ENCODE results near the gene CNOT4.

Gene CNOT4

DNA sequence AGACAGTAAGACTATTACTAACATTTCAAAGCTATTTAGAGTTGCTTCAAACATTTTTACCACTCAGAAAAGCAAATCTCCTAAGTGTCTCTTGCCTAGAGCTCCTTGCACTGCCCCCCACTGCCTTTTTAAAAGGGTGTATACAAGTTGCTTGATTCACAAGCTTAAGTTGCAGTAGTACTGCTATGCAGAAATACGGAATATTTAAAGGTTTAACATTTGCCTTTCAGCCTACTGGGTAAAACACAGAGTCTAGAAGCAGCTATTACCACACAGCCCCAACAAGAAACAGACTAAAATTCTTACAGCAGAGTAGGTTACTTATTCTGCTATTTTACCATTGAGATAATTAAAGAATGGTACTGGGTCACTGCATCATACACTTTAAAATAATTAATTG, 128.5 kb downstream of the CNOT4 start:
- no peak overlapping the region for H3K4me3 ChIP-seq (ENCODE audit: low read length)
- TF ChIP-seq, protein P1, sequence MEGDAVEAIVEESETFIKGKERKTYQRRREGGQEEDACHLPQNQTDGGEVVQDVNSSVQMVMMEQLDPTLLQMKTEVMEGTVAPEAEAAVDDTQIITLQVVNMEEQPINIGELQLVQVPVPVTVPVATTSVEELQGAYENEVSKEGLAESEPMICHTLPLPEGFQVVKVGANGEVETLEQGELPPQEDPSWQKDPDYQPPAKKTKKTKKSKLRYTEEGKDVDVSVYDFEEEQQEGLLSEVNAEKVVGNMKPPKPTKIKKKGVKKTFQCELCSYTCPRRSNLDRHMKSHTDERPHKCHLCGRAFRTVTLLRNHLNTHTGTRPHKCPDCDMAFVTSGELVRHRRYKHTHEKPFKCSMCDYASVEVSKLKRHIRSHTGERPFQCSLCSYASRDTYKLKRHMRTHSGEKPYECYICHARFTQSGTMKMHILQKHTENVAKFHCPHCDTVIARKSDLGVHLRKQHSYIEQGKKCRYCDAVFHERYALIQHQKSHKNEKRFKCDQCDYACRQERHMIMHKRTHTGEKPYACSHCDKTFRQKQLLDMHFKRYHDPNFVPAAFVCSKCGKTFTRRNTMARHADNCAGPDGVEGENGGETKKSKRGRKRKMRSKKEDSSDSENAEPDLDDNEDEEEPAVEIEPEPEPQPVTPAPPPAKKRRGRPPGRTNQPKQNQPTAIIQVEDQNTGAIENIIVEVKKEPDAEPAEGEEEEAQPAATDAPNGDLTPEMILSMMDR (conservative IDR thresholded peaks at IDR 0.05; ENCODE audit: low read length): no peak
- DNase-seq (ENCODE audit: low read depth): no peak

DNA sequence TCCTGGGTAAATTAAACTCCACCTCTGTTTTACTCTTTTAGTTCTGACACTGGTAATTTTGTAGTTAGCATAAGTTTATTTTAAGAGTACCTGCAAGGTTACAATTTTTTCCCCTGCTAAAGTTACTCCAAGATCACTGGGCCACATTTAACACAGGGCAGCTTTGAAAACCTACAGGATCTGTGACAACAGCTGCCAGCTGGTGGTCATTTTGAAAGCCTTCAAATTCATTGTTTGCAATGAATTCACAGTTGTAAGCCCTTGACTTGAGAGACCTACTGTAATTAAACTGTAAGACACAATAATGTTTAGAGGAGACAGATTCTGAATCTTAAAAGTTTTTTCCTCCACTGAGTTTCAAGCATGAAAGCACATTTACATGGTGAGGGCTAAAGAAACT, 129.6 kb downstream of the CNOT4 start:
- H3K4me3 ChIP-seq (ENCODE audit: low read length): no peak overlapping the region
- TF ChIP-seq, protein P1 (conservative IDR thresholded peaks at IDR 0.05; ENCODE audit: low read length): no peak
- DNase-seq (ENCODE audit: low read depth): no peak

DNA sequence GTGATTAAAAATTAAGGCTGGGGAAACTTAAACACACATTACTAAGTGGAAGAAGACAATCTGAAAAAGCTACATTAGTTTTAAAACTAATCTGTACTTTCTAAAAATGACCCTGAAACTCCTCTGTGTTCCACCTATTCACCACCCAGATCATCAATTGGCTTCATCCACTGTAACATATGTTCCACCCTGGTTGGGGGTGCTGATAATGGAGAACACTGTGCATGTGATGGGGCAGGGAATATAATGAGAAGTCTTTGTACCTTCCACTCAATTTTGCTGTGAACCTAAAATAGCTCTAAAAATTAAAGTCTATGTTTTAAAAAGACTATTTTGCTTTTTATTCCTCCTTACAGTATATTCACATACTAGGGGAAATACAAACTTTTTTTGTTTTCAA, 132.7 kb downstream of the CNOT4 start:
- no peak overlapping the region for H3K4me3 ChIP-seq (ENCODE audit: low read length)
- TF ChIP-seq, protein P1 (conservative IDR thresholded peaks at IDR 0.05; ENCODE audit: low read length): no peak

DNA sequence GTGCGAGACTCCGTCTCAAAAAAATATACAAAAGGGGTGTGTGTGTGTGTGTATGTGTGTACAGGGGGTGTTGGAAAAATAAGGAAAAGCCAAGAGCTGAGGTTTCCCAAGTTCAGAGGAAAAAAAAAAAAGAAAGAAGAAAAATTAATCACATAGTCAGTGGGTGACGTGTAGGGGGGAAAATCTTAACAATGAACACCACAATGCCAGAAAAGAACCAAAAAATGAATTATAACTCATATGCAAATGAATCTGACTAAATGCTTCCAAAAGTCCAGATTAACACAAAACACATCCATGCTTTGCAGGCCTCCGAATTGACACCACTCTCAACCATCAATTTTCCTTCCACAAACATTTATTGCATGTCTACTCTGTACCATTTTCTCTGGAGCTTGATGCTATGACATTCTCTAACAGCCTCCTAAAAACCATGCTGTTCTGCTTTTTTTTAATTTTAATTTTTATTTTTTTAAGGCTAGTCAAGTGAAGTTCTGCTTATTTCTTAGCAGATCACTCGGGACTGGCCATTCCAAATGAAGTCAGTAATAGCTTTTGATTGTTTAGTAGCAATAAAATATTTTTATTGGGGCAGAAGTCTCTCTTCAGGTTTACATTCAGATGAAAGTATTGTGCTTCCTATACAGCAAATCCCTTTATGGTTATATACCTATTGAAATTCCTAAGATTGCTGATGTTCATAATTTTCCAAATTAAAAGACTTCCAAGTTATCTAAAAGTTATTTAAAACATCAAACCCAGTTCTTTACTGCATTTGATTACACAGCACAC, 133.8 kb downstream of the CNOT4 start:
- TF ChIP-seq, protein P1 (conservative IDR thresholded peaks at IDR 0.05; ENCODE audit: low read length): no peak
- peak; percentile 50 for DNase-seq (ENCODE audit: low read depth)
- no peak overlapping the region for H3K4me3 ChIP-seq (ENCODE audit: low read length)

More for the DNA sequence above, 132.7 kb downstream of the CNOT4 start:
- DNase-seq (ENCODE audit: low read depth): no peak

DNA sequence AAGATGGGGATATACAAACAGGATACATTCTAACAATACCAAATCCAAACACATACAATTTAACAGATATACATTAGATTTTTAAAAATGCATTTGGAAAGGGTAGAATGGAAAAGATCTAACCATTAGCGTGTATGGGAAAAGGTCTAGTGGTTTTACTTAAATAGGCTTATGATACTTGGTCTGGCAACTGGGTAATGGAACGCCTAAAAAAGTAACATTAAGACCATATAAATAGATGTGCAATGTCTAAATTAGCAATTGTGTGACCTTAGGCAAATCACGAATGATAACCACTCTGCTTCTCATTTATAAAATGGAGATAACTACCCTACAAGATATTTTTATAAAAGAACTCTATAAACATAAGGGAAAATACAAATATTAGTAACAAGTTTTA, 135.2 kb downstream of the CNOT4 start:
- TF ChIP-seq, protein P1 (conservative IDR thresholded peaks at IDR 0.05; ENCODE audit: low read length): no peak
- no peak overlapping the region for H3K4me3 ChIP-seq (ENCODE audit: low read length)
- no peak for DNase-seq (ENCODE audit: low read depth)

DNA sequence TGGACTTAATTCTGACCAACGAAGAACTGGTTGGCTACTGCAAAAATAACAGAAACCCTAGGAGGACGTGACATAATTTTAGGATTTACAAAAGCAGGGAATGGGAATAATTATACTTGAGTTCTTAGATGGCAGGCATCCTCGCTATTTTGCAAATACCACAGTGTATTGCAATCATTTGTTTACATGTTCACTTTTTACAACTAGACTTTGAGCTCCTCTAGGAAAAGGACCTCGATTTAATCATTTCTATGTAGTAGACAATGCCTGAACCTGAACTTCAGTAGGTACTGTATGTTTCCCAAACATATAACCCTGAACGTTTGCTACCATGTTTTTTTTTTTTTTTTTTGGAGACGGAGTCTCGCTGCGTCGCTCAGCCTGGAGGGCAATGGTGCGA, 137.7 kb downstream of the CNOT4 start:
- H3K4me3 ChIP-seq (ENCODE audit: low read length): no peak overlapping the region
- peak; percentile 25 for DNase-seq (ENCODE audit: low read depth)
- TF ChIP-seq, protein P1 (conservative IDR thresholded peaks at IDR 0.05; ENCODE audit: low read length): no peak

DNA sequence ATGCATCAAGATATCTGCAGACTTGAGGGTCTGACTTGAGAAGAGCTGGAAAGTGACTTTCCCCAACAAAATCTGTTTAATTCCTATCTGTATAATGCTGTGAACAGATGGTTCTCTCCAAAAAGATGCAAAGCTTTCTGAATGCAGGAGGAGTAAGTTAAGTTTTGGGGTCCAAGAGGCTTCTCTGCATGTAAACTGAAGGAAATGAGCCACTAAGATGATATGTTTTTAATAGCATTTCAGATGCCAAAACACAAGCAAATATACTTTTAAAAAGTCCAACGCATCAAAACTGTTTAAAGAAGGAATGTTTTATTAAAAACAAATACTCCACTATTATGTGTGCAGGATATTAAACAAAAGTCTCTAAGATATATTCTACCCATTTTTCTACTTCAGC, 139.2 kb downstream of the CNOT4 start:
- TF ChIP-seq, protein P1 (conservative IDR thresholded peaks at IDR 0.05; ENCODE audit: low read length): no peak
- no peak for DNase-seq (ENCODE audit: low read depth)
- no peak overlapping the region for H3K4me3 ChIP-seq (ENCODE audit: low read length)
